Vagina (tissue), 2 donors: ENCODE results near the gene EPN2. TPM values are rescaled to one million over a fixed set of nuclear protein-coding genes. Genes with fewer than 3 reads are reported as not detected.

Source experiments
- DNase-seq, 2 donors: peaks; one replicate each; pipeline ENCODE4 v3.0.0-alpha.2; 2017; ENCODE audit errors: extremely low spot score in 2 of 2
- H3K27ac ChIP-seq: fragments of 200-600 bp; sonication (generic); one replicate; pipeline ENCODE4 v1.5.1; 2019
- H3K27me3 ChIP-seq: fragments of 200-600 bp; sonication (generic); one replicate; pipeline ENCODE4 v1.5.1; 2019
- H3K36me3 ChIP-seq, 2 donors: fragments of 200-600 bp; sonication (generic); one replicate each; pipeline ENCODE4 v1.5.1; 2017 to 2019
- H3K4me1 ChIP-seq: fragments of 200-600 bp; sonication (generic); one replicate; pipeline ENCODE4 v1.5.1; 2019
- H3K4me3 ChIP-seq, 2 donors: fragments of 200-600 bp; sonication (generic); 1 replicate in 1 of 2; 2 replicates in 1 of 2; pipeline ENCODE4 v1.5.1; 2016 to 2019
- H3K9me3 ChIP-seq: fragments of 200-600 bp; sonication (generic); one replicate; pipeline ENCODE4 v1.5.1; 2019
- CTCF ChIP-seq, 3 experiments: fragments of 450-650 bp in 2 of 3; fragments of 200-600 bp in 1 of 3; sonication (generic) in 1 of 3; IDR thresholded peaks; one replicate each; pipeline ENCODE4 v1.5.1; 2017 to 2019; ENCODE audit warnings: antibody characterized with exemption in 3 of 3, mild to moderate bottlenecking in 2 of 3, moderate library complexity in 2 of 3
- POLR2A ChIP-seq, 2 donors: fragments of 450-650 bp; IDR thresholded peaks; one replicate each; pipeline ENCODE4 v1.6.1; 2017; ENCODE audit warnings: antibody characterized with exemption in 2 of 2, mild to moderate bottlenecking in 2 of 2, moderate library complexity in 2 of 2
- POLR2AphosphoS5 ChIP-seq, 2 donors: sonication (generic); formaldehyde crosslinking; IDR thresholded peaks; one replicate each; pipeline ENCODE4 v1.9.0; 2017; ENCODE audit warnings: antibody characterized with exemption in 2 of 2, mild to moderate bottlenecking in 2 of 2, low read depth in 1 of 2; ENCODE audit not compliant: insufficient read depth in 1 of 2
- intact Hi-C: fragments of 100-400 bp; cut with DNase I; formaldehyde crosslinking; loops from one replicate; pipeline ENCODE4 v1.15.1; 2023
- total RNA-seq: library from RNA; depleted of rRNA; stranded (reverse); fragments of >200 nt; gene quantifications from one replicate; pipeline ENCODE4 v1.2.3, GENCODE V29; 2016

EPN2 gene
- total RNA-seq, 1 donor from 2014 or later = 65.6 TPM

GRCh38 chr17:19270704-19271611, 33.8 kb downstream of the EPN2 start:
- DNase-seq = no peak
- Histone ChIP-seq H3K27ac (peak overlapping the region; percentile 86), H3K4me3 (no peak overlapping the region), H3K36me3 (no peaks in the 10 kb centered on the region), H3K4me1 (peaks cover 96% of the 10 kb centered on the region), H3K27me3 (no peaks in the 10 kb centered on the region), H3K9me3 (no peaks in the 10 kb centered on the region)
- intact Hi-C loops = no loop called here
- TF ChIP-seq POLR2A (IDR thresholded peaks at IDR 0.05) (no peak), POLR2AphosphoS5 (IDR thresholded peaks at IDR 0.05; ENCODE audit: insufficient read depth in 1 of 2, low read depth in 1 of 2) (no peak), CTCF (IDR thresholded peaks at IDR 0.05) (no peak)

GRCh38 chr17:19271780-19272357, 34.7 kb downstream of the EPN2 start:
- TF ChIP-seq POLR2A (IDR thresholded peaks at IDR 0.05) = no peak
- TF ChIP-seq CTCF (IDR thresholded peaks at IDR 0.05) = no peak
- TF ChIP-seq POLR2AphosphoS5 (IDR thresholded peaks at IDR 0.05; ENCODE audit: insufficient read depth in 1 of 2, low read depth in 1 of 2) = peak; percentile 10 to 16
- H3K9me3 ChIP-seq = no peaks in the 10 kb centered on the region
- no peaks in the 10 kb centered on the region for H3K36me3 ChIP-seq
- peak overlapping the region; percentile 86 for H3K27ac ChIP-seq
- H3K4me1 ChIP-seq = peaks cover 88% of the 10 kb centered on the region
- DNase-seq = no peak
- no peak overlapping the region for H3K4me3 ChIP-seq
- H3K27me3 ChIP-seq = no peaks in the 10 kb centered on the region
- intact Hi-C loops = no loop called here

GRCh38 chr17:19273731-19274130, 36.6 kb downstream of the EPN2 start:
- peaks cover 80% of the 10 kb centered on the region for H3K4me1 ChIP-seq
- no peak for DNase-seq
- intact Hi-C loops = no loop called here
- TF ChIP-seq CTCF (IDR thresholded peaks at IDR 0.05) (no peak), POLR2AphosphoS5 (IDR thresholded peaks at IDR 0.05; ENCODE audit: insufficient read depth in 1 of 2, low read depth in 1 of 2) (no peak), POLR2A (IDR thresholded peaks at IDR 0.05) (no peak)
- H3K4me3 ChIP-seq = no peak overlapping the region
- no peaks in the 10 kb centered on the region for H3K9me3 ChIP-seq
- no peaks in the 10 kb centered on the region for H3K36me3 ChIP-seq
- no peaks in the 10 kb centered on the region for H3K27me3 ChIP-seq
- H3K27ac ChIP-seq = peak overlapping the region; percentile 58

GRCh38 chr17:19274893-19275292, 37.7 kb downstream of the EPN2 start:
- no peak for DNase-seq
- TF ChIP-seq POLR2A (IDR thresholded peaks at IDR 0.05) (no peak), POLR2AphosphoS5 (IDR thresholded peaks at IDR 0.05; ENCODE audit: insufficient read depth in 1 of 2, low read depth in 1 of 2) (no peak), CTCF (IDR thresholded peaks at IDR 0.05) (no peak)
- H3K36me3 ChIP-seq = no peaks in the 10 kb centered on the region
- H3K4me1 ChIP-seq = peaks cover 80% of the 10 kb centered on the region
- H3K4me3 ChIP-seq = no peak overlapping the region
- peak overlapping the region; percentile 58 for H3K27ac ChIP-seq
- H3K9me3 ChIP-seq = no peaks in the 10 kb centered on the region
- H3K27me3 ChIP-seq = no peaks in the 10 kb centered on the region
- intact Hi-C loops = no loop called here
